Mammary microvascular endothelial cell (primary cell): ENCODE measurements around the gene CAPN6. TPM values are rescaled to one million over a fixed set of nuclear protein-coding genes. Genes with fewer than 3 reads are reported as not detected.

Experiments used
- total RNA-seq: library from RNA; depleted of rRNA; stranded (reverse); fragments of >200 nt; gene quantifications from 2 replicates; pipeline ENCODE4 v1.2.3, GENCODE V29; 2015

The CAPN6 gene, protein sequence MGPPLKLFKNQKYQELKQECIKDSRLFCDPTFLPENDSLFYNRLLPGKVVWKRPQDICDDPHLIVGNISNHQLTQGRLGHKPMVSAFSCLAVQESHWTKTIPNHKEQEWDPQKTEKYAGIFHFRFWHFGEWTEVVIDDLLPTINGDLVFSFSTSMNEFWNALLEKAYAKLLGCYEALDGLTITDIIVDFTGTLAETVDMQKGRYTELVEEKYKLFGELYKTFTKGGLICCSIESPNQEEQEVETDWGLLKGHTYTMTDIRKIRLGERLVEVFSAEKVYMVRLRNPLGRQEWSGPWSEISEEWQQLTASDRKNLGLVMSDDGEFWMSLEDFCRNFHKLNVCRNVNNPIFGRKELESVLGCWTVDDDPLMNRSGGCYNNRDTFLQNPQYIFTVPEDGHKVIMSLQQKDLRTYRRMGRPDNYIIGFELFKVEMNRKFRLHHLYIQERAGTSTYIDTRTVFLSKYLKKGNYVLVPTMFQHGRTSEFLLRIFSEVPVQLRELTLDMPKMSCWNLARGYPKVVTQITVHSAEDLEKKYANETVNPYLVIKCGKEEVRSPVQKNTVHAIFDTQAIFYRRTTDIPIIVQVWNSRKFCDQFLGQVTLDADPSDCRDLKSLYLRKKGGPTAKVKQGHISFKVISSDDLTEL
- not detected in 2 replicates for total RNA-seq

DNA sequence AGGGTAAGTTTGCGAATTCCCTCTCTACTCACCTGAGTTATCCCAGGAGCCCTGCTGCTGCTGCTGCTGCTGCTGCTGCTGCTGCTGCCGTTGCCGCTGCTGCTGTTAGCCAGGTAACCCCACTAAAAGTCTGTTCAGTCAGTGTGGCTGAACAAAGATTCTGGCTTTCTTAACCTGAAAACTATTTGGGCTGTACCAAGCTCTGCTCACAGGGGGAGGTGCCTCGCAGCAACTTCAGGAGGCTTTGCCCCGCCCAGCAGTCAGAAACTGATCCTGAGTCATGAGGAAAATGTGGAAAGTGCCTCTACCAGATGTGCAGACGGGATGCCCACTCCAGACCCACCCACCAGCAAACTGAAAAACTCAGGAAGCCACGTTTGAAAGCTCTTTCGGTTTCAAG, at the start of gene CAPN6:
CAPN6 (minus strand) TSS at position 145 of the 400 bp plus-strand sequence. CDS start 6,547 bp downstream, outside the sequence.

Other genes starting within 250 kb of the CAPN6 start
- 0.13 and 0.34 TPM in 2 replicates for gene PAK3, start 174.3 kb downstream of the CAPN6 start, total RNA-seq
- not detected in 2 replicates for gene DCX, start 141.7 kb upstream of the CAPN6 start, total RNA-seq
- not detected in 2 replicates for gene SERTM2, start 241.2 kb upstream of the CAPN6 start, total RNA-seq